ENCODE measurements around the gene TFRC. TPM values are rescaled to one million over a fixed set of nuclear protein-coding genes. Genes with fewer than 3 reads are reported as not detected.
"Not testable (repeated sequence)": the region's sequence is repeated elsewhere in the genome, so short reads cannot be mapped to it uniquely, and the experiment has no call there.

Gene TFRC
- total RNA-seq, 3 donors from 2014 or later, result 529 to 568 (median 554) TPM

DNA sequence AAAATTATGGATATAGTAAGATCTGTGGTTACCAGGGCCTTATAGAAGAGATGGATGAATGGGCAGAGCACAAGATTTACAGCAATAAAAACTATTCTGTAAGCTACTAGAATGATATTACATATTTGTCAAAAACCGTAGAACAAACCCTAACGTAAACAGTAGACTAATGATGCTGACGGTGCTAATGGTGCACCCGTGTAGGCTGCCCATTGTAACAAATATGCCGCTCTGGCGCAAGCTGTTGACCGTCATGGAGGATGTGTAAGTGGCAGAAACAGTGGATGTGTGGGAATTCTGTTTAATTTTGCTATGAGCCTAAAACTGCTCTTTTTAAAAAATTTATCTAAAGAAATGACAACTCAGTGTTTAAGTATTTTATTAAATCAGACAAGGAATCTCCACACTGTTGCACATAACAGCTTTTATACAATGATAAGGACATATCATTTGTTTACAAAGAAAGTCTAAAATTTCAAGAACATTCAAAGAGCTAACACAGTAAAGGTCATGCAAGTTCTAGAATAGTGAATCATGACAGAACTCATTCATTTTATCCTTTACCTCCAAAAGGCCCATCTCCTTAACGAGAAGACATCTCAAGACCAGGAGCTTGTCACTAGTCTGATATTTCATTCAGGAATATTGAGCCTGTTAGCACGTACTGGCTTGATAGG lies 32.8 kb downstream of the TFRC start:
- Mint-ChIP-seq H3K4me1 (ENCODE audit: low read depth) (no peaks in the 10 kb centered on the region), H3K4me3 (no peak overlapping the region), H3K27me3 (ENCODE audit: low read depth) (no peaks in the 10 kb centered on the region), H3K9me3 (no peaks in the 10 kb centered on the region), H3K36me3 (ENCODE audit: insufficient read depth) (peaks cover 29% of the 10 kb centered on the region)
- DNase-seq (no peak), ATAC-seq (no peak)

GRCh38 chr3:196047391-196048030 lies 34.4 kb downstream of the TFRC start:
- H3K27me3 Mint-ChIP-seq (ENCODE audit: low read depth), result no peaks in the 10 kb centered on the region
- no peaks in the 10 kb centered on the region for H3K4me1 Mint-ChIP-seq (ENCODE audit: low read depth)
- H3K4me3 Mint-ChIP-seq, result no peak overlapping the region
- DNase-seq, result no peak
- peaks cover 26% of the 10 kb centered on the region for H3K36me3 Mint-ChIP-seq (ENCODE audit: insufficient read depth)
- H3K9me3 Mint-ChIP-seq, result no peaks in the 10 kb centered on the region
- no peak for ATAC-seq

DNA sequence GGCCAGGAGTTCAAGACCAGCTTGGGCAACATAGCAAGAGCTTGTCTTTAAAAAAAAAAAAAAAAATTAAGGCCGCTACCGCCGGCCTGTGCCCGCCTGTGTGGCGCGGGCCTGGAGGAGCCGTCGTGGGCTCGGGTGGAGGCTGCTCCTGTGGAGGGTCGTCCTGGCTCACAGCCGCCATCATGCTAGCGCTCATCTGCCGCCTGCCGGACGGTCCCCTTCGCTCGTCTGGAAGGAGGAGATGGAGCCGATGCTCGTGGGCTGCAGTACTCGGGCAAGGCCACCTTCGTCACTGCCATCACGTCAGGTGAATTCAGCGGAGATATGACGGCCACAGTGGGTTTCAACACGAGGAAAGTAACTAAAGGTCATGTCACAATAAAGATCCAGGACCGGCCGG lies 37.4 kb downstream of the TFRC start:
- Mint-ChIP-seq H3K4me1 (ENCODE audit: low read depth) (no peaks in the 10 kb centered on the region), H3K9me3 (peaks cover 6% of the 10 kb centered on the region), H3K36me3 (ENCODE audit: insufficient read depth) (peaks cover 19% of the 10 kb centered on the region), H3K27me3 (ENCODE audit: low read depth) (no peaks in the 10 kb centered on the region), H3K4me3 (no peak overlapping the region)
- no peak for DNase-seq
- ATAC-seq, result no peak

DNA sequence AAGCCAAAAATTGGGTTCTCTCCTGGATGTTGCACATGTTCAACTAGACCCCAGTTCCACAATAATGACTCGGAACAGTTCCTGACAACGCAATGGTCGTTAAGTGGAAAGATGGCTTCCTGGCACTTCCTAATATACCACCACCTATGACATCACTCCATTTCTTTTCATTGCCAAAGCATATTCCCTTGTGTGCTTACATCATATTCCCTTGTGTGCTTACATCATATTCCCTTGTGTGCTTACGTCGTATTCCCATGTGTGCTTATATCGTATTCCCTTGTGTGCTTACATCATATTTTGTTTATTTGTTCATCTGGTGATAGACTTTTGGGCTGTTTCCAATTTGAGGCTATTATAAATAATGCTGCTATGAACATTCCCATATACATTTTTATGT lies 39.2 kb downstream of the TFRC start:
- DNase-seq (no peak), ATAC-seq (no peak)
- peaks cover 7% of the 10 kb centered on the region for H3K36me3 Mint-ChIP-seq (ENCODE audit: insufficient read depth)
- peaks cover 3% of the 10 kb centered on the region for H3K4me1 Mint-ChIP-seq (ENCODE audit: low read depth)
- H3K9me3 Mint-ChIP-seq, result peaks cover 6% of the 10 kb centered on the region
- H3K27me3 Mint-ChIP-seq (ENCODE audit: low read depth), result no peaks in the 10 kb centered on the region
- no peak overlapping the region for H3K4me3 Mint-ChIP-seq

- Mint-ChIP-seq H3K9me3 (peaks cover 11% of the 10 kb centered on the region), H3K36me3 (ENCODE audit: insufficient read depth) (peaks cover 4% of the 10 kb centered on the region), H3K4me3 (no peak overlapping the region), H3K4me1 (ENCODE audit: low read depth) (peaks cover 3% of the 10 kb centered on the region), H3K27me3 (ENCODE audit: low read depth) (no peaks in the 10 kb centered on the region)
- DNase-seq (no peak), ATAC-seq (no peak)
Observed at GRCh38 chr3:196039359-196039758, 42.5 kb downstream of the TFRC start.

DNA sequence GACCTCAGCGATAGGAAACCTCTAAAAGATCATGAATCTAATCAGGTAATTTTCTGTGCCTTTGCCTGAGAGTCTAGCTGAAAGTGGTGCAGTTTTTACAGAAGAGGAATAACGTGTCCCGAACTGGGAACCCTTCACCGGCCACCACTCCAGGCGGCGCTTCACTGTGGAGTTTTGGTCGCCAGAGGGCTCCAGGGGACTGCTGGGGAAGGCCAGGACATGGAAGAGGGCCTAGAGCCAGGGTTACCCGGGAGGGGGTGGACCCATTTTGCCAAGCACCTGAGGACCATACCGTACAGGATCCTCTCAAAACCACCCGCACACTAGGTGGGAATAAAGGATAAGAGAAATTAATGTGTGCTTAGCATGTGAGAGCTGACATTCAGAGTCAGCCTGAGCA lies 55.8 kb downstream of the TFRC start:
- peaks cover 11% of the 10 kb centered on the region for H3K27me3 Mint-ChIP-seq (ENCODE audit: low read depth)
- not testable (repeated sequence) for DNase-seq; H3K36me3 Mint-ChIP-seq (ENCODE audit: insufficient read depth); H3K4me3 Mint-ChIP-seq; H3K4me1 Mint-ChIP-seq (ENCODE audit: low read depth); ATAC-seq; H3K9me3 Mint-ChIP-seq

DNA sequence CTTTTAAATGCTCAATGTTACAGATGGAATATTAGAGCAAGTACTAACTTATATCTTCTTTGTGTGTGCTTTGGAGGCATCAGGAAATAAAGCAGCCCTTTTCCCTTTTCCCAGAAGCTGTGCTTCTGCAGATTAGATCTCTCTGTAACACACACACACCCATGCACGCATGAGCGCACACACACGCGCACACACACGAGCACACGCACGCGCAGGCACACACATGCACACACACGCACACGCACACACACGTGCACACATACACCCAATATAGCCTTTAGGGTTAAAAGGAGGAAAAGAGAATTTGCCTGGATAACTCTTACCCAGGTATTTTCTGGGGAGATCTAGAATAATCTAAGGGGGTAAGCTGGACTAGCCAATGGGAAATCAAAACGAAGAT lies 56.9 kb downstream of the TFRC start:
- DNase-seq, result no peak
- no peaks in the 10 kb centered on the region for H3K36me3 Mint-ChIP-seq (ENCODE audit: insufficient read depth)
- no peaks in the 10 kb centered on the region for H3K9me3 Mint-ChIP-seq
- no peaks in the 10 kb centered on the region for H3K4me1 Mint-ChIP-seq (ENCODE audit: low read depth)
- H3K27me3 Mint-ChIP-seq (ENCODE audit: low read depth), result peaks cover 11% of the 10 kb centered on the region
- no peak overlapping the region for H3K4me3 Mint-ChIP-seq
- ATAC-seq, result no peak

DNA sequence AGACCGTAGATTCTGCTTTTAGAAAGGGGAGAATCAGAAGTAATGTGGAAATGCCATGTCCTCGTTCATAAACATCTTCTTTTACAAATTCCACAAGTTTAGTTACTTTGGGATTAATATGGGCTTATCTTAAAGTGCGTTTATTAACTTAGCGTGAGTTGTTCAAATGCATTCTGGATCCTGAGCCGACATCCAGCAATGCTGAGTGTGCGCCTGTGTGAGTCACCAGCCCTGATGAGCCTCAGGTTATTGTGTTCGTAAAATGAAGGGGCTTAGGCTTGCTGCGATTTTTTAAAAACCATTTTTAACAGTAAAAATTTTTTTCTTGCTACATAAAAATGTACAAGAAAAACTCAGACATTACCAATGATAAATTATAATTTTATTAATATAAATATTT lies 57.9 kb downstream of the TFRC start:
- no peak for ATAC-seq
- no peak for DNase-seq
- no peaks in the 10 kb centered on the region for H3K9me3 Mint-ChIP-seq
- H3K4me1 Mint-ChIP-seq (ENCODE audit: low read depth), result no peaks in the 10 kb centered on the region
- H3K27me3 Mint-ChIP-seq (ENCODE audit: low read depth), result peaks cover 11% of the 10 kb centered on the region
- no peak overlapping the region for H3K4me3 Mint-ChIP-seq
- H3K36me3 Mint-ChIP-seq (ENCODE audit: insufficient read depth), result no peaks in the 10 kb centered on the region

GRCh38 chr3:196022499-196022878 lies 59.4 kb downstream of the TFRC start:
- peaks cover 11% of the 10 kb centered on the region for H3K27me3 Mint-ChIP-seq (ENCODE audit: low read depth)
- H3K36me3 Mint-ChIP-seq (ENCODE audit: insufficient read depth); DNase-seq; H3K9me3 Mint-ChIP-seq; H3K4me3 Mint-ChIP-seq; ATAC-seq; H3K4me1 Mint-ChIP-seq (ENCODE audit: low read depth): not testable (repeated sequence)

DNA sequence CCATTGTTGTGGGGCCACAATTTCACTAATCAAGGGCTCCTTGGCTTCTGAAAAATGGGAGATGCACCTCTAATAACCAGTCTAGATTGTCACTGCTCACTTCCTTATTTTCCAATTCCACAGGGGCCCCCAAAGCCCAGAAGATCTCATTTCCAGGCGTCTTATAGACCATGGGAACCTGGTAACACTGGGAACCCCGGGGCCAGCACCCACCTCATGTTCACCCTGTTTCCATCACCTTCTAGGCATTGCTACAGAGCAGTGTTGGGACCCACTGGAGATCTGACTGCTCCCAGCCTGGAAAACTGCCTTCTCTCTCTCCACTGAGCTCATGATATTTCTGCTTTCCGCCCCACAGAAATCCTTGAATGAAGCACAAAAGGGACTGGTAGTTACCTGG lies 61.5 kb downstream of the TFRC start:
- DNase-seq (no peak), ATAC-seq (no peak)
- H3K27me3 Mint-ChIP-seq (ENCODE audit: low read depth), result peaks cover 2% of the 10 kb centered on the region
- H3K36me3 Mint-ChIP-seq (ENCODE audit: insufficient read depth), result no peaks in the 10 kb centered on the region
- no peak overlapping the region for H3K4me3 Mint-ChIP-seq
- no peaks in the 10 kb centered on the region for H3K9me3 Mint-ChIP-seq
- no peaks in the 10 kb centered on the region for H3K4me1 Mint-ChIP-seq (ENCODE audit: low read depth)

DNA sequence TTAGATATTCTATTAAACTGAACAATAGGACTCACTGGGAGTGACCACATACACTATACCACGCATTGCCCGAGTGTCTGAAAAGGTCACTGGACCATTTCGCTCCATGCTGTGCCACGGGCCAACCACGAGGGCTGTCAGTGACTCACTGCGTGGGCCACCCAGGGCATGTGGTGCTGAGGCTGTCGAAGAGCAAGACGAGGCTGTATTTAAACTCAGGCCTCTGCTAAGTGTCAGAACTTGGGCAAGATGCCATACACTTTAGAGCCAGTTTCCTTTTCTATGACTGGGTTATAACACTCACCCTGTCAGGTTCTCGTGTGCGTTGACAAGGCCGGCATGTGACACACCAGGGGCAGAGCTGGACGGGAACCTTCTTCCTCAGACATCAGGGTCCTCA lies 62.3 kb downstream of the TFRC start:
- not testable (repeated sequence) for DNase-seq; H3K36me3 Mint-ChIP-seq (ENCODE audit: insufficient read depth); H3K27me3 Mint-ChIP-seq (ENCODE audit: low read depth); H3K9me3 Mint-ChIP-seq; H3K4me1 Mint-ChIP-seq (ENCODE audit: low read depth); H3K4me3 Mint-ChIP-seq
- ATAC-seq, result peak; percentile 34 to 56

- not testable (repeated sequence) for DNase-seq; H3K4me3 Mint-ChIP-seq; H3K36me3 Mint-ChIP-seq (ENCODE audit: insufficient read depth); H3K4me1 Mint-ChIP-seq (ENCODE audit: low read depth); H3K9me3 Mint-ChIP-seq; ATAC-seq; H3K27me3 Mint-ChIP-seq (ENCODE audit: low read depth)
Observed at GRCh38 chr3:196018159-196018558, 63.7 kb downstream of the TFRC start.

DNA sequence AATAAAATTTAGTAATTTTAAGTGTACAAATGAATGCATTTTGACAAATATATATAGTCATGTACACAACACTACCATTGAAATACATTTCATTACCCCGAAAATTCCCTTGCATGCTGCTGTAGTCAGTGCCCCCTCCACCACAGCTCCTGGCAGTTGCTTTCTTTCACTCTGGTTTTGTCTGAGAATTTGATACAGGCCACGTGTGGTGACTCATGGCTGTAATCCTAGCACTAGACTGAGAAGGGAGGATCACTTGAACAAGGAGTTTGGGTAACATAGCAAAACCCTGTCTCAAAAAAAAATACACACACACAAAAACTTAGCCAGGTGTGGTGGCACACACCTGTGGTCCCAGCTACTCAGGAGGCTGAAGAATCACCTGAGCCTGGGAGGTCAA lies 65.4 kb downstream of the TFRC start:
- Mint-ChIP-seq H3K9me3 (peaks cover under 1% of the 10 kb centered on the region), H3K27me3 (ENCODE audit: low read depth) (peaks cover 2% of the 10 kb centered on the region), H3K36me3 (ENCODE audit: insufficient read depth) (no peaks in the 10 kb centered on the region), H3K4me1 (ENCODE audit: low read depth) (no peaks in the 10 kb centered on the region), H3K4me3 (no peak overlapping the region)
- no peak for DNase-seq
- ATAC-seq, result no peak

DNA sequence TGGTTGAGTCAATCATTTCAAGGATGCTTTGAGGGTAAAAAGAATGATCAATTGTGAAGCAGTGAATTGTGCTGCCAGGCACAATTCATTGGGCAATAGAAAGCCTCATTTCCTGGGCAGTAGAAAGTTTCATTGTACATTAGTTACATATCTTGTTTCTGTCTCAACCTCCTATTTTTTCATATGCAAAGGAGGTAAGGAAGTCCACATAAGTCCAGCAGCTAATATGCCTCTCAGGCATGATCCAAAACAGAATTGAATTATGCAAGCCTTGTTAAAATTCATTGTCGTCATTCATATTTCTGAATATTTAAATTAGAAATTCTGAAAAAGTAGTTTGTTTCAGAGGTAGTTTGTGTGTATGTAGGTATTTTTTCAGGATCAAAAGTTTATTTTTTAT lies 65.8 kb downstream of the TFRC start:
- peaks cover 5% of the 10 kb centered on the region for H3K9me3 Mint-ChIP-seq
- no peaks in the 10 kb centered on the region for H3K36me3 Mint-ChIP-seq (ENCODE audit: insufficient read depth)
- DNase-seq (no peak), ATAC-seq (no peak)
- no peak overlapping the region for H3K4me3 Mint-ChIP-seq
- H3K4me1 Mint-ChIP-seq (ENCODE audit: low read depth), result no peaks in the 10 kb centered on the region
- peaks cover 2% of the 10 kb centered on the region for H3K27me3 Mint-ChIP-seq (ENCODE audit: low read depth)

DNA sequence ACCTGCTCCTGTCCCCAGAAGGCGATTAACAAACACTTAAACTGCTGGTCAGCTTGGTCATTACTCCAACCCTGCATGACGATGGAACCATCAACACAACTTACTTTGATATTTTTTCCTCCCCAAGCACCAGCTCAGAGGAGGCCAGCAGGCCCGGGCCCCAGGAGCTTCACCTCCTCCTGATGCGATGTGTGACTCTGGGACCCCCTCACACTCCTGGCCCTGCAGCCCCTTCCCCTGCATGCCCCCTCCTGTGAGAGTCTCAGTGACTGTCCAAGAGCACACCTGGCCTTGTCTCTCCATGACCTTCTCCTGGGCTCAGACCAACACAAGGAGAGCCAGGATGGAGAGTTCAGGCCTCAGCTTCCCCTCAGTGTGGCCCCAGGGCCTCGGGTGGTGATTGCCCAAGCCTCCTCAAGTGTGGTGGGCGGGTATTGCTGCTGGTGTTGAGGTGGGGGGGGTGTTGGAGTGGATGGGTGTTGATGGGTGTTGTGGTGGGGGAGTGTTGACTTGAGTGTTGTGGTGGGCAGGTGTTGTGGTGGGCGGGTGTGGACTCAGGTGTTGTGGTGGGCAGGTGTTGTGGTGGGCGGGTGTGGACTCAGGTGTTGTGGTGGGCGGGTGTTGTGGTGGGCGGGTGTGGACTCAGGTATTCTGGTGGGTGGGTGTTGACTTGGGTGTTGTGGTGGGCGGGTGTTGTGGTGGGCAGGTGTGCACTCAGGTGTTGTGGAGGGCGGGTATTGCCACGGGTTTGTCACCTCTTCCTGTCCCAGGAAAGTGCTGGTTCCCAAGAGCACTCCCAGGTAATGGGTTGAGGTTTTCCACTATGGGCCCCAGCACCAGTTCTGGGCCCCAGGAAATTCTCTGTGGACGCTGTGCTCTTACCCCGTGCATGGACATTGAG lies 68.1 kb downstream of the TFRC start:
- Mint-ChIP-seq H3K27me3 (ENCODE audit: low read depth) (peaks cover 9% of the 10 kb centered on the region), H3K4me1 (ENCODE audit: low read depth) (no peaks in the 10 kb centered on the region), H3K9me3 (peaks cover 8% of the 10 kb centered on the region), H3K4me3 (no peak overlapping the region), H3K36me3 (ENCODE audit: insufficient read depth) (no peaks in the 10 kb centered on the region)
- no peak for ATAC-seq
- DNase-seq, result no peak

Measured in activated T-cell treated with anti-CD3 and anti-CD28 coated beads, Interleukin-2, amount 50 U/mL, for 4 hours (primary cell).